IMR-90 (cell line): Measurements from ENCODE around the gene ZDHHC8. TPM values are rescaled to one million over a fixed set of nuclear protein-coding genes. Genes with fewer than 3 reads are reported as not detected.

Experiments used
- ATAC-seq: fragments of 200-7000 bp; cut with Tn5 transposase; 2 replicates; pipeline ENCODE4 v1.9.1; 2020; ENCODE audit warnings: low read depth, mild to moderate bottlenecking, moderate library complexity
- BruUV-seq: library from RNA; stranded (reverse); fragments of 400-500 nt; replicated peaks from 2 replicates; lab custom pipeline; 2021; lab: Mats Ljungman, UMichigan
- CTCF ChIA-PET: fragments of 300-600 bp; formaldehyde crosslinking; extraction: SDS; loops from one replicate; lab custom pipeline; 2021; ENCODE audit warnings: antibody characterized with exemption; lab: Yijun Ruan, JAX
- POLR2A ChIA-PET: fragments of 300-600 bp; sonication (Branson Sonifier 250); formaldehyde crosslinking; loops from one replicate; lab custom pipeline; 2022; ENCODE audit warnings: antibody characterized with exemption; ENCODE audit not compliant: unreplicated experiment; lab: Charles Lee
- DNase-seq: peaks from one replicate; pipeline ENCODE4 v3.0.0; 2013
- H2AFZ ChIP-seq: replicated peaks from 2 replicates; pipeline ENCODE3; 2013; ENCODE audit warnings: low read length, mild to moderate bottlenecking; ENCODE audit not compliant: poor library complexity
- H2AK5ac ChIP-seq: 2 replicates; pipeline ENCODE4 v1.6.1; 2013; ENCODE audit warnings: low read depth, low read length, inconsistent platforms
- H2AK9ac ChIP-seq: replicated peaks from 2 replicates; pipeline ENCODE3; 2013; ENCODE audit warnings: mild to moderate bottlenecking, low read depth, low read length, moderate library complexity; ENCODE audit not compliant: poor library complexity
- H2BK120ac ChIP-seq: 2 replicates; pipeline ENCODE4 v1.6.1; 2013; ENCODE audit warnings: low read depth, low read length, inconsistent platforms
- H2BK15ac ChIP-seq: 3 replicates; pipeline ENCODE4 v1.6.1; 2013; ENCODE audit warnings: low read depth, low read length, inconsistent platforms
- H2BK20ac ChIP-seq: 2 replicates; pipeline ENCODE4 v1.6.1; 2013; ENCODE audit warnings: low read depth, mild to moderate bottlenecking, inconsistent platforms, low read length, moderate library complexity
- H2BK5ac ChIP-seq: 2 replicates; pipeline ENCODE4 v1.6.1; 2013; ENCODE audit warnings: mild to moderate bottlenecking, low read depth, low read length, inconsistent platforms; ENCODE audit not compliant: poor library complexity, severe bottlenecking
- H3K14ac ChIP-seq: replicated peaks from 2 replicates; pipeline ENCODE4 v1.6.1; 2013; ENCODE audit warnings: low read depth, low read length, inconsistent platforms
- H3K18ac ChIP-seq: 2 replicates; pipeline ENCODE4 v1.6.1; 2013; ENCODE audit warnings: low read depth, low read length, control low read depth
- H3K23ac ChIP-seq: 2 replicates; pipeline ENCODE4 v1.6.1; 2013; ENCODE audit warnings: low read depth, low read length, inconsistent platforms
- H3K27ac ChIP-seq: 2 replicates; pipeline ENCODE4 v1.5.1; 2013; ENCODE audit warnings: mild to moderate bottlenecking, control low read depth, low read length; ENCODE audit not compliant: insufficient read depth
- H3K27me3 ChIP-seq: 2 replicates; pipeline ENCODE4 v1.6.1; 2013; ENCODE audit warnings: low read length; ENCODE audit not compliant: control insufficient read depth, insufficient read depth
- H3K36me3 ChIP-seq: 2 replicates; pipeline ENCODE4 v1.6.1; 2013; ENCODE audit warnings: low read length, mixed read lengths; ENCODE audit not compliant: control insufficient read depth, insufficient read depth
- H3K4ac ChIP-seq: 2 replicates; pipeline ENCODE4 v1.6.1; 2013; ENCODE audit warnings: low read depth, low read length, inconsistent platforms
- H3K4me1 ChIP-seq: 2 replicates; pipeline ENCODE4 v1.6.1; 2013; ENCODE audit warnings: low read length, mixed read lengths; ENCODE audit not compliant: control insufficient read depth, insufficient read depth
- H3K4me2 ChIP-seq: 2 replicates; pipeline ENCODE4 v1.6.1; 2013; ENCODE audit warnings: low read depth, mild to moderate bottlenecking, control low read depth, low read length, moderate library complexity
- H3K4me3 ChIP-seq: 2 replicates; pipeline ENCODE4 v1.5.1; 2013; ENCODE audit warnings: low read depth, mild to moderate bottlenecking, control low read depth, low read length, moderate library complexity; ENCODE audit not compliant: insufficient read depth
- H3K56ac ChIP-seq: 2 replicates; pipeline ENCODE4 v1.6.1; 2013; ENCODE audit warnings: low read length, inconsistent platforms; ENCODE audit not compliant: insufficient read depth; ENCODE audit errors: extremely low read depth
- H3K79me1 ChIP-seq, 2 experiments: 2 replicates each; pipeline ENCODE4 v1.6.1; 2013; ENCODE audit warnings: low read length in 2 of 2, inconsistent platforms in 1 of 2, low read depth in 1 of 2
- H3K9ac ChIP-seq: 2 replicates; pipeline ENCODE4 v1.6.1; 2013; ENCODE audit warnings: low read depth, low read length, control low read depth
- H3K9me1 ChIP-seq: 2 replicates; pipeline ENCODE4 v1.6.1; 2013; ENCODE audit warnings: low read length, inconsistent platforms; ENCODE audit not compliant: insufficient read depth
- H3K9me3 ChIP-seq: 2 replicates; pipeline ENCODE4 v1.6.1; 2013; ENCODE audit warnings: low read length; ENCODE audit not compliant: control insufficient read depth, insufficient read depth
- H4K20me1 ChIP-seq: 2 replicates; pipeline ENCODE4 v1.6.1; 2013; ENCODE audit warnings: low read length, inconsistent platforms; ENCODE audit not compliant: insufficient read depth
- H4K5ac ChIP-seq: 2 replicates; pipeline ENCODE4 v1.6.1; 2013; ENCODE audit warnings: mild to moderate bottlenecking, low read depth, low read length, control low read depth
- H4K8ac ChIP-seq, 2 experiments: 2 replicates each; pipeline ENCODE4 v1.6.1; 2013; ENCODE audit warnings: low read depth in 2 of 2, low read length in 2 of 2, control low read depth in 1 of 2, inconsistent platforms in 1 of 2
- H4K91ac ChIP-seq: 2 replicates; pipeline ENCODE4 v1.6.1; 2013; ENCODE audit warnings: low read depth, low read length, inconsistent platforms; ENCODE audit not compliant: insufficient read depth
- CTCF ChIP-seq: conservative IDR thresholded peaks from 2 replicates; pipeline ENCODE4 v1.5.1; 2012; ENCODE audit warnings: mild to moderate bottlenecking, low read depth, low read length, improper control_type of control experiment
- NFE2L2 ChIP-seq: fragments of 150-350 bp; IDR thresholded peaks from 2 replicates; pipeline ENCODE4 v1.6.1; 2016; ENCODE audit warnings: low read depth, mild to moderate bottlenecking, low read length
- RFX5 ChIP-seq: IDR thresholded peaks from 2 replicates; pipeline ENCODE4 v1.8.0; 2012; ENCODE audit warnings: low read depth, mild to moderate bottlenecking, low read length, moderate library complexity
- WGBS, 2 experiments: methylation state at CpG; one replicate each; pipeline versions ENCODE4 v1.1.5 to v1.1.7; 2013; ENCODE audit warnings: missing lambda C conversion rate in 2 of 2; ENCODE audit not compliant: insufficient read length in 1 of 2; ENCODE audit errors: extremely low coverage in 2 of 2; 5-methylcytosine and 5-hydroxymethylcytosine counted together
- dilution Hi-C: fragments of 300-500 bp; cut with HindIII; formaldehyde crosslinking; loops from one replicate; pipeline ENCODE4 v1.14.3; 2018; ENCODE audit warnings: low sequenced_read_pairs; ENCODE audit not compliant: unreplicated experiment
- in situ Hi-C: fragments of 300-500 bp; cut with MboI; formaldehyde crosslinking; loops from 3 replicates; pipeline ENCODE4 v1.14.3; 2019; ENCODE audit warnings: low sequenced_read_pairs, inconsistent platforms, mixed read lengths
- intact Hi-C: fragments of 100-400 bp; cut with micrococcal nuclease; formaldehyde crosslinking; loops from 2 replicates; pipeline ENCODE4 v1.10.0; 2022
- polyA plus RNA-seq, 3 experiments: library from polyadenylated mRNA; depleted of rRNA; stranded (reverse); fragments of >200 nt; gene quantifications; 2 replicates each; pipeline ENCODE4 v1.2.3, GENCODE V29; 2012; ENCODE audit warnings: low replicate concordance in 1 of 3
- total RNA-seq: library from RNA; depleted of rRNA; stranded (reverse); fragments of >200 nt; gene quantifications from 2 replicates; pipeline ENCODE4 v1.2.3, GENCODE V29; 2012

The ZDHHC8 gene
- total and polyA plus RNA-seq, 2 of the 4 experiments (the other 2 are of a cell fraction): 2.5 to 72.6 TPM

DNA sequence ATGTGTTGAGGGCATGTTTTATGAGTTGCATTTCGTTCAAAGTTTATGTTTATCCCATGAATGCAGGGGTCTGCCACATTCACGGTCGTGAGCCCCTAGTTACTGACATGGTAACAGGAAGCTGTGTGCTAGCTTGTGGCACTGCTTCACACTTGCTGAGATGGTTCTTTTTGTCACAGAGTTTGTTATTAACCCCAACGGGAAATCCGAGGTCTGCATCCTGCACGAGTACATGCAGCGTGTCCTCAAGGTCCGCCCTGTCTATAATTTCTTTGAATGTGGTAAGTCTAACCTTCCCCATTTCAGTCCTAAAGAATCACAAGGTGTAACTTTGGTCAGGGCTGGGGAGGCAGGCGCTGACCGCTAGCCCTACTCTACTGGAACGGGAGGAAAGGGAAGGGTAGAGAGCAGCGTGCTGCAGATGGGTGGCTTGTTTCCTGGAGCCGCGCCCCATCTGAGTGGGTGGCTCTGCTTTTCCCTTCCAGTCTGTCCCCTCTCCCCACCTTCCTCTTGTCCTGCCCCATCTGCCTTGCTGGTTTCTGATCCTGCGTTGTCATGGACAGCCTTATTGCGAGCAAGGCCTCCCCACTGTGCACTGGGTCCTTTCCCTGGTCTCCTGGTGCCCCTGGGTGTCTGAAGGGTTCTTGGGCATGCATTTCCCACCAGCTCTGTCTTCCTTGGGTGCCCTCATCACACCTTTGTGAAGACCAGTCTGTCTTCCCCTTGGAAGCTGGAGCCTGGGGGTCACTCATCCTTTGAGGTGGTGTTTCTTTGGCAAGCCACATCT, 39.7 kb upstream of the ZDHHC8 start:
- DNase-seq (no peak), ATAC-seq (no peak)
- H3K79me1 ChIP-seq: peaks cover 40 to 81% of the 10 kb centered on the region in 2 experiments
- no peak overlapping the region for H3K18ac ChIP-seq
- 100% methylated on average over 1 of the region's 16 CpGs; no CpG with 5 or more reads in 1 of the 2 experiments for WGBS, 2 experiments
- H3K23ac ChIP-seq: no peak overlapping the region
- no peak for TF ChIP-seq RFX5
- no peak for TF ChIP-seq CTCF
- no peak for TF ChIP-seq NFE2L2
- no peak overlapping the region for H2BK15ac ChIP-seq
- no peak overlapping the region for H4K91ac ChIP-seq
- H3K9me1 ChIP-seq: peaks cover 2% of the 10 kb centered on the region; the same call in 1 of the 2 replicates
- peaks cover 4% of the 10 kb centered on the region; the same call in 1 of the 2 replicates for H3K4me1 ChIP-seq
- ChIA-PET CTCF (no interaction called here), POLR2A (no interaction called here)
- H3K4me3 ChIP-seq: no peak overlapping the region
- peaks cover 83% of the 10 kb centered on the region for H3K36me3 ChIP-seq
- H2BK120ac ChIP-seq: no peak overlapping the region
- no TSS peak for BruUV-seq
- no peak overlapping the region for H4K8ac ChIP-seq
- H4K5ac ChIP-seq: no peak overlapping the region
- peaks cover 46% of the 10 kb centered on the region for H4K20me1 ChIP-seq
- H2BK5ac ChIP-seq: no peak overlapping the region
- H2AK9ac ChIP-seq: no peak overlapping the region
- H2AK5ac ChIP-seq: no peak overlapping the region
- H3K27ac ChIP-seq: no peak overlapping the region
- H3K4ac ChIP-seq: no peak overlapping the region
- in situ Hi-C loops: no loop called here
- no peak overlapping the region for H3K4me2 ChIP-seq
- no peak overlapping the region for H3K56ac ChIP-seq
- H3K27me3 ChIP-seq: no peaks in the 10 kb centered on the region
- no peaks in the 10 kb centered on the region for H3K9me3 ChIP-seq
- dilution Hi-C loops: no loop called here
- no peak overlapping the region for H2AFZ ChIP-seq
- no peak overlapping the region for H3K9ac ChIP-seq
- no peak overlapping the region for H3K14ac ChIP-seq
- intact Hi-C loops: no loop called here
- no peak overlapping the region for H2BK20ac ChIP-seq
